Stomach smooth muscle (tissue), 2 donors: ENCODE data around the gene FAIM2.
"Not testable (repeated sequence)": the region's sequence is repeated elsewhere in the genome, so short reads cannot be mapped to it uniquely, and the experiment has no call there.

Experiments used
- H3K27ac ChIP-seq: one replicate; pipeline ENCODE4 v1.7.0; 2013; ENCODE audit warnings: mild to moderate bottlenecking, low read length, inconsistent platforms
- H3K27me3 ChIP-seq, 2 donors: one replicate each; pipeline ENCODE4 v1.7.0; 2013; ENCODE audit warnings: low read length in 2 of 2; ENCODE audit not compliant: insufficient read depth in 2 of 2, control insufficient read depth in 1 of 2
- H3K36me3 ChIP-seq, 2 donors: one replicate each; pipeline ENCODE4 v1.7.0; 2013; ENCODE audit warnings: low read length in 2 of 2; ENCODE audit not compliant: control insufficient read depth in 2 of 2, insufficient read depth in 2 of 2
- H3K4me1 ChIP-seq: one replicate; pipeline ENCODE4 v1.7.0; 2013; ENCODE audit warnings: low read length; ENCODE audit not compliant: control insufficient read depth, insufficient read depth
- H3K4me3 ChIP-seq, 2 donors: one replicate each; pipeline ENCODE4 v1.7.0; 2013; ENCODE audit warnings: low read length in 2 of 2
- H3K9ac ChIP-seq, 2 donors: one replicate each; pipeline ENCODE4 v1.7.0; 2013; ENCODE audit warnings: low read length in 2 of 2, mild to moderate bottlenecking in 1 of 2
- H3K9me3 ChIP-seq, 2 donors: one replicate each; pipeline ENCODE4 v1.7.0; 2013; ENCODE audit warnings: low read length in 2 of 2; ENCODE audit not compliant: control insufficient read depth in 2 of 2
- donor health status: healthy.
- donor health status: Pancreatic carcinoma.

Gene FAIM2

GRCh38 chr12:49868449-49868848, 35.3 kb downstream of the FAIM2 start:
- peaks cover 22% of the 10 kb centered on the region for H3K4me1 ChIP-seq
- no peak overlapping the region for H3K4me3 ChIP-seq
- no peak overlapping the region for H3K27ac ChIP-seq
- no peaks in the 10 kb centered on the region for H3K27me3 ChIP-seq
- no peaks in the 10 kb centered on the region for H3K36me3 ChIP-seq
- H3K9ac ChIP-seq: no peak overlapping the region
- H3K9me3 ChIP-seq: no peaks in the 10 kb centered on the region

DNA sequence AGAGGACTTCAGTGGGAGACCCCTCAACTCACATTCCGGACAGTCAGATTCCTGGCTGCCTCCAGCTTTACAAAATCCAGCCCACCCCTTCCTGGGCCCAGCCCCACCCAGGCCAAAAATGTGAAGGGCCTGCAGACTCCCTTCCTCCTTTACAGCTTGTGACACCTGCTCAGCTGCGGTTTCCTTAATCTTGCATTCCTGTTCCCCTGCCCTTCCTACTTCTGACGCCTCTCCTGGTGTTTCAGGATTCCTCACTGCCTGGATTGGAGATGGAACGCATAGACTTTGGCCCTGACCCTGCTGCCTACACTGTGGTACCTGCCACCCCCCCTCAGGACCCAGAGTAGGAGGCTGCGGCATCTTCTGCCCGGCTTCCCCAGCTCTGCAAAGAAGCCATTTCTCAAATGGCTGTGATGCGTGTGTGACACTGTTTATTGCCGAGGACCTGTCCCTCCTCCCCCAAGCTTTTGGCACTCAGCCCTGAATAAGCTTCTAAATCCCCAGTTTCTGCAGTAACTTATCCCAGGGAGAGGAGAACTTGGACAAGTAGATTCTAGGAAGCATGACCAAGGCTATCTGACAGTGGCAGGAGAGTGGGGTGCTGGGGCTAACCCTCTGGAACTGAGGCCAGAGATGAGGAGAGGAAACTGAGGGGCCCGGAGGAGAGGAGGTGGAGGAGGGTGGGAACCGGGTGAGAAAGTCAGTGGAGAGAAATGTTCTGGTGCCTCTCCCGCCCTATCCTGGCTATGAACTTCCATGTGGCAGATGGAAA, 35.9 kb downstream of the FAIM2 start:
- peaks cover 22% of the 10 kb centered on the region for H3K4me1 ChIP-seq
- no peaks in the 10 kb centered on the region for H3K9me3 ChIP-seq
- H3K4me3 ChIP-seq: no peak overlapping the region
- no peaks in the 10 kb centered on the region for H3K36me3 ChIP-seq
- H3K9ac ChIP-seq: no peak overlapping the region
- no peaks in the 10 kb centered on the region for H3K27me3 ChIP-seq
- no peak overlapping the region for H3K27ac ChIP-seq

DNA sequence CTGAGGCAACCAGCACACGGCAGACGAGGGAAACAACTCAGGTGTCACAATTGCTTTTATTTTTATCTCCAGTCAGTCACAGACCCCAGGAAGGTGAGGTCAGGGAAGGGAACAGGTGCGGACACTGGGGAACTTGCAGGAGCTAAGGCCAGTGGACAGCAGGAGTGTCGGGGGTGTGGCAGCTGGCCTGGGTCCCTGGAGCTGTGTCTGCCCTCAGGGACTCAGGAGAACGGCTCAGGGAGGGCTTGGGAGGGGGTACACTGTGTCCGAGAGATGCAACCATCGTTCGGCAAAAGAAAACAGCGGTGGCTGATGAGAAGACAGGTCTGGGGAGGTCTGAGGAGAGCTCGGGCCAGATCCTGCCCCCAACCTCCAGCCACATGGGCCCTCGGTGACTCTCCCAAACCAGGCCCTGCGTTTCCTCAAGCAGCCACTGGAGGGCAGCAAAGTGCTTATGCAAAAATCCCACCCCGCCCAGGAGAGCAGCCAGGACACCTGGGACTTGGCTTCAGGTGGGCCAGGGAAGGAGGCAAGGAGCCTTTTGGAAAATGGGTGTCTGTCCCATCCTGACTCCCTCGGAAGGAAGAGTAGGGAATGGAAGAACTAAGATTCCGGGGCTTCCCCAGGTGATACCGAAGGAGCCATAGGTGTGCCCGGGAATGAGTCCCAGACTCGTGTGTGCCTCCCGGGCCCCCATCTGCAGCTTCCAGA, 36.7 kb downstream of the FAIM2 start:
- Histone ChIP-seq H3K4me1 (peaks cover 22% of the 10 kb centered on the region), H3K9me3 (no peaks in the 10 kb centered on the region), H3K4me3 (no peak overlapping the region), H3K36me3 (no peaks in the 10 kb centered on the region), H3K9ac (no peak overlapping the region), H3K27me3 (no peaks in the 10 kb centered on the region), H3K27ac (no peak overlapping the region)

DNA sequence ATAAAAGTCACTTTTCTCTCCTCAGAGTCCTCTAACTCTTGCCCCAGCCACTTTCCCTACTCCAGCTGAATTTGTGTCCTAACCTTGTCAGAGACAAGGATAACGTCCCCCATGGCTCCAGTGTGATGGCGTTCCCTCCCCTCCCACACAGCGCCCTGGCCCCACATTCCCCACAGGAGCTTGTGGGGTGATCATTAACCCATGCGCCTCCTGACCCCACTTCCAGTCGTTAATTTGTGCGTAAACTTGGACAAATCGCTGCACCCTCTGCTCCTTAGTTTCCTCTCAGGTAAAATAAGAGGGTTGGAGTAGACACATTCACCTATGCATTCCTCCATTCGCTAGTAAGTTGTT, 37.9 kb downstream of the FAIM2 start:
- no peaks in the 10 kb centered on the region for H3K27me3 ChIP-seq
- H3K4me3 ChIP-seq: no peak overlapping the region

GRCh38 chr12:49865109-49865781, 38.5 kb downstream of the FAIM2 start:
- no peak overlapping the region for H3K9ac ChIP-seq
- no peaks in the 10 kb centered on the region for H3K27me3 ChIP-seq
- no peaks in the 10 kb centered on the region for H3K9me3 ChIP-seq
- no peak overlapping the region for H3K27ac ChIP-seq
- H3K4me3 ChIP-seq: no peak overlapping the region
- peaks cover 22% of the 10 kb centered on the region for H3K4me1 ChIP-seq
- no peaks in the 10 kb centered on the region for H3K36me3 ChIP-seq

More for the DNA sequence above, 37.9 kb downstream of the FAIM2 start:
- peaks cover 22% of the 10 kb centered on the region for H3K4me1 ChIP-seq
- H3K27ac ChIP-seq: no peak overlapping the region
- no peak overlapping the region for H3K9ac ChIP-seq
- no peaks in the 10 kb centered on the region for H3K9me3 ChIP-seq
- H3K36me3 ChIP-seq: no peaks in the 10 kb centered on the region

DNA sequence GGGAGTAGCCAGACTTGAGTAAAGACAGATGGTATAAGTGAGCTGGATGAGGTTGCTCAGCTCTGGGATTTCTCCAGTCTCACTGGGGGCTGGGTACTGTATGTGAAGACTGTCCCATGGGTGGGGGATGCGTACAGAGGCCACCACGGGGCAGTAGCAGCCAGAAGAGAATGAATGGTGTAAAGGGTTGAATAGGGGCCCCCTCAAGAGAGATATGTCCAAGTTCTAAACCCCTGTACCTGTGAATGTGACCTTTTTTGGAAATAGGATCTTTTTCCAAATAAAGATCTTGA, 39.0 kb downstream of the FAIM2 start:
- H3K4me3 ChIP-seq: no peak overlapping the region
- H3K27ac ChIP-seq: no peak overlapping the region
- H3K4me1 ChIP-seq: peaks cover 22% of the 10 kb centered on the region
- no peak overlapping the region for H3K9ac ChIP-seq
- H3K9me3 ChIP-seq: no peaks in the 10 kb centered on the region
- H3K36me3 ChIP-seq: no peaks in the 10 kb centered on the region
- no peaks in the 10 kb centered on the region for H3K27me3 ChIP-seq

- Histone ChIP-seq H3K9me3 (no peaks in the 10 kb centered on the region), H3K9ac (no peak overlapping the region), H3K36me3 (no peaks in the 10 kb centered on the region), H3K27me3 (no peaks in the 10 kb centered on the region), H3K4me1 (peaks cover 16% of the 10 kb centered on the region), H3K4me3 (no peak overlapping the region), H3K27ac (no peak overlapping the region)
Measured at GRCh38 chr12:49863946-49864797, 39.5 kb downstream of the FAIM2 start.

DNA sequence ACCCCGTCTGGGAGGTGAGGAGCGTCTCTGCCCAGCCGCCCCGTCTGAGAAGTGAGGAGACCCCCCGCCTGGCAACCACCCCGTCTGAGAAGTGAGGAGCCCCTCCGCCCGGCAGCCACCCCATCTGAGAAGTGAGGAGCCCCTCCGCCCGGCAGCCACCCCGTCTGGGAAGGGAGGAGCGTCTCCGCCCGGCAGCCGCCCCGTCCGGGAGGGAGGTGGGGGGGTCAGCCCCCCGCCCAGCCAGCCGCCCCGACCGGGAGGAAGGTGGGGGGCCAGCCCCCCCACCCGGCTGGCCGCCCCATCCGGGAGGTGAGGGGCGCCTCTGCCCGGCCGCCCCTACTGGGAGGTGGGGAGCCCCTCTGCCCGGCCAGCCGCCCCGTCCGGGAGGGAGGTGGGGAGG, 42.8 kb downstream of the FAIM2 start:
- not testable (repeated sequence) for H3K4me3 ChIP-seq, H3K9ac ChIP-seq, H3K36me3 ChIP-seq, H3K27me3 ChIP-seq, H3K4me1 ChIP-seq, H3K9me3 ChIP-seq, H3K27ac ChIP-seq

DNA sequence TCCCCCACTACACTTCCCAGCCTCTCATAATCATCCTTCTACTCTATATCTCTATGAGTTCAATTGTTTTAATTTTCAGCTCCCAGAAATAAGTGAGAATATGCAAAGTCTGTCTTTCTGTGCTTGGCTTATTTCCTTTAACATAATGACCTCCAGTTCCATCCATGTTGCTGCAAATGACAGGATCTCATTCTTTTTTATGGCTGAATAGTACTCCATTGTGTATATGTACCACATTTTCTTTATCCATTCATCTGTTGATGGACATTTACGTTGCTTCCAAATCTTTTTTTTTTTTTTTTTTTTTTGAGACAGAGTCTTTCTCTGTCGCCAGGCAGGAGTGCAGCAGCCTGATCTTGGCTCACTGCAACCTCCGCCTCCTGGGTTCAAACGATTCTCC, 47.8 kb downstream of the FAIM2 start:
- not testable (repeated sequence) for H3K27me3 ChIP-seq, H3K9ac ChIP-seq, H3K4me1 ChIP-seq, H3K4me3 ChIP-seq, H3K27ac ChIP-seq, H3K9me3 ChIP-seq, H3K36me3 ChIP-seq

GRCh38 chr12:49854976-49855375, 48.7 kb downstream of the FAIM2 start:
- H3K27ac ChIP-seq: no peak overlapping the region

More at GRCh38 chr12:49854976-49855375, 48.7 kb downstream of the FAIM2 start:
- Histone ChIP-seq H3K27me3 (no peaks in the 10 kb centered on the region), H3K36me3 (no peaks in the 10 kb centered on the region), H3K9ac (no peak overlapping the region), H3K4me1 (no peaks in the 10 kb centered on the region), H3K4me3 (no peak overlapping the region), H3K9me3 (no peaks in the 10 kb centered on the region)
